IMR-90 (cell line): ENCODE results near the gene TFPI. TPM values are rescaled to one million over a fixed set of nuclear protein-coding genes. Genes with fewer than 3 reads are reported as not detected.

Experiments used
- ATAC-seq: fragments of 200-7000 bp; cut with Tn5 transposase; 2 replicates; pipeline ENCODE4 v1.9.1; 2020; ENCODE audit warnings: low read depth, mild to moderate bottlenecking, moderate library complexity
- BruUV-seq: library from RNA; stranded (reverse); fragments of 400-500 nt; replicated peaks from 2 replicates; lab custom pipeline; 2021; lab: Mats Ljungman, UMichigan
- CTCF ChIA-PET: fragments of 300-600 bp; formaldehyde crosslinking; extraction: SDS; loops from one replicate; lab custom pipeline; 2021; ENCODE audit warnings: antibody characterized with exemption; lab: Yijun Ruan, JAX
- POLR2A ChIA-PET: fragments of 300-600 bp; sonication (Branson Sonifier 250); formaldehyde crosslinking; loops from one replicate; lab custom pipeline; 2022; ENCODE audit warnings: antibody characterized with exemption; ENCODE audit not compliant: unreplicated experiment; lab: Charles Lee
- DNase-seq: peaks from one replicate; pipeline ENCODE4 v3.0.0; 2013
- H2AFZ ChIP-seq: replicated peaks from 2 replicates; pipeline ENCODE3; 2013; ENCODE audit warnings: low read length, mild to moderate bottlenecking; ENCODE audit not compliant: poor library complexity
- H2AK5ac ChIP-seq: 2 replicates; pipeline ENCODE4 v1.6.1; 2013; ENCODE audit warnings: low read depth, low read length, inconsistent platforms
- H2AK9ac ChIP-seq: replicated peaks from 2 replicates; pipeline ENCODE3; 2013; ENCODE audit warnings: mild to moderate bottlenecking, low read depth, low read length, moderate library complexity; ENCODE audit not compliant: poor library complexity
- H2BK120ac ChIP-seq: 2 replicates; pipeline ENCODE4 v1.6.1; 2013; ENCODE audit warnings: low read depth, low read length, inconsistent platforms
- H2BK15ac ChIP-seq: 3 replicates; pipeline ENCODE4 v1.6.1; 2013; ENCODE audit warnings: low read depth, low read length, inconsistent platforms
- H2BK20ac ChIP-seq: 2 replicates; pipeline ENCODE4 v1.6.1; 2013; ENCODE audit warnings: low read depth, mild to moderate bottlenecking, inconsistent platforms, low read length, moderate library complexity
- H2BK5ac ChIP-seq: 2 replicates; pipeline ENCODE4 v1.6.1; 2013; ENCODE audit warnings: mild to moderate bottlenecking, low read depth, low read length, inconsistent platforms; ENCODE audit not compliant: poor library complexity, severe bottlenecking
- H3K14ac ChIP-seq: replicated peaks from 2 replicates; pipeline ENCODE4 v1.6.1; 2013; ENCODE audit warnings: low read depth, low read length, inconsistent platforms
- H3K18ac ChIP-seq: 2 replicates; pipeline ENCODE4 v1.6.1; 2013; ENCODE audit warnings: low read depth, low read length, control low read depth
- H3K23ac ChIP-seq: 2 replicates; pipeline ENCODE4 v1.6.1; 2013; ENCODE audit warnings: low read depth, low read length, inconsistent platforms
- H3K27ac ChIP-seq: 2 replicates; pipeline ENCODE4 v1.5.1; 2013; ENCODE audit warnings: mild to moderate bottlenecking, control low read depth, low read length; ENCODE audit not compliant: insufficient read depth
- H3K27me3 ChIP-seq: 2 replicates; pipeline ENCODE4 v1.6.1; 2013; ENCODE audit warnings: low read length; ENCODE audit not compliant: control insufficient read depth, insufficient read depth
- H3K36me3 ChIP-seq: 2 replicates; pipeline ENCODE4 v1.6.1; 2013; ENCODE audit warnings: low read length, mixed read lengths; ENCODE audit not compliant: control insufficient read depth, insufficient read depth
- H3K4ac ChIP-seq: 2 replicates; pipeline ENCODE4 v1.6.1; 2013; ENCODE audit warnings: low read depth, low read length, inconsistent platforms
- H3K4me1 ChIP-seq: 2 replicates; pipeline ENCODE4 v1.6.1; 2013; ENCODE audit warnings: low read length, mixed read lengths; ENCODE audit not compliant: control insufficient read depth, insufficient read depth
- H3K4me2 ChIP-seq: 2 replicates; pipeline ENCODE4 v1.6.1; 2013; ENCODE audit warnings: low read depth, mild to moderate bottlenecking, control low read depth, low read length, moderate library complexity
- H3K4me3 ChIP-seq: 2 replicates; pipeline ENCODE4 v1.5.1; 2013; ENCODE audit warnings: low read depth, mild to moderate bottlenecking, control low read depth, low read length, moderate library complexity; ENCODE audit not compliant: insufficient read depth
- H3K56ac ChIP-seq: 2 replicates; pipeline ENCODE4 v1.6.1; 2013; ENCODE audit warnings: low read length, inconsistent platforms; ENCODE audit not compliant: insufficient read depth; ENCODE audit errors: extremely low read depth
- H3K79me1 ChIP-seq, 2 experiments: 2 replicates each; pipeline ENCODE4 v1.6.1; 2013; ENCODE audit warnings: low read length in 2 of 2, inconsistent platforms in 1 of 2, low read depth in 1 of 2
- H3K9ac ChIP-seq: 2 replicates; pipeline ENCODE4 v1.6.1; 2013; ENCODE audit warnings: low read depth, low read length, control low read depth
- H3K9me1 ChIP-seq: 2 replicates; pipeline ENCODE4 v1.6.1; 2013; ENCODE audit warnings: low read length, inconsistent platforms; ENCODE audit not compliant: insufficient read depth
- H3K9me3 ChIP-seq: 2 replicates; pipeline ENCODE4 v1.6.1; 2013; ENCODE audit warnings: low read length; ENCODE audit not compliant: control insufficient read depth, insufficient read depth
- H4K20me1 ChIP-seq: 2 replicates; pipeline ENCODE4 v1.6.1; 2013; ENCODE audit warnings: low read length, inconsistent platforms; ENCODE audit not compliant: insufficient read depth
- H4K5ac ChIP-seq: 2 replicates; pipeline ENCODE4 v1.6.1; 2013; ENCODE audit warnings: mild to moderate bottlenecking, low read depth, low read length, control low read depth
- H4K8ac ChIP-seq, 2 experiments: 2 replicates each; pipeline ENCODE4 v1.6.1; 2013; ENCODE audit warnings: low read depth in 2 of 2, low read length in 2 of 2, control low read depth in 1 of 2, inconsistent platforms in 1 of 2
- H4K91ac ChIP-seq: 2 replicates; pipeline ENCODE4 v1.6.1; 2013; ENCODE audit warnings: low read depth, low read length, inconsistent platforms; ENCODE audit not compliant: insufficient read depth
- BHLHE40 ChIP-seq: fragments of 150-350 bp; IDR thresholded peaks from 2 replicates; pipeline ENCODE4 v1.6.1; 2016; ENCODE audit warnings: mild to moderate bottlenecking, low read depth, low read length
- CEBPB ChIP-seq: IDR thresholded peaks from 2 replicates; pipeline ENCODE4 v1.6.1; 2012; ENCODE audit warnings: low read depth, low read length, improper control_type of control experiment
- CHD1 ChIP-seq: IDR thresholded peaks from 2 replicates; pipeline ENCODE4 v1.6.1; 2012; ENCODE audit warnings: low read depth, low read length, improper control_type of control experiment
- CTCF ChIP-seq: conservative IDR thresholded peaks from 2 replicates; pipeline ENCODE4 v1.5.1; 2012; ENCODE audit warnings: mild to moderate bottlenecking, low read depth, low read length, improper control_type of control experiment
- ELK1 ChIP-seq: fragments of 150-350 bp; IDR thresholded peaks from 2 replicates; pipeline ENCODE4 v1.6.1; 2016; ENCODE audit warnings: low read depth, mild to moderate bottlenecking, low read length, moderate library complexity, borderline replicate concordance
- FOS ChIP-seq: fragments of 150-350 bp; IDR thresholded peaks from 2 replicates; pipeline ENCODE4 v1.6.1; 2016; ENCODE audit warnings: low read depth, low read length
- MXI1 ChIP-seq: IDR thresholded peaks from 2 replicates; pipeline ENCODE4 v1.6.1; 2012; ENCODE audit warnings: low read depth, mild to moderate bottlenecking, low read length, moderate library complexity, borderline replicate concordance
- NFE2L2 ChIP-seq: fragments of 150-350 bp; IDR thresholded peaks from 2 replicates; pipeline ENCODE4 v1.6.1; 2016; ENCODE audit warnings: low read depth, mild to moderate bottlenecking, low read length
- POLR2A ChIP-seq: IDR thresholded peaks from 2 replicates; pipeline ENCODE4 v1.6.1; 2012; ENCODE audit warnings: mild to moderate bottlenecking, low read depth, low read length
- RAD21 ChIP-seq: IDR thresholded peaks from 2 replicates; pipeline ENCODE4 v1.6.1; 2012; ENCODE audit warnings: low read length, improper control_type of control experiment
- RCOR1 ChIP-seq: IDR thresholded peaks from 2 replicates; pipeline ENCODE4 v1.6.1; 2012; ENCODE audit warnings: mild to moderate bottlenecking, low read length, improper control_type of control experiment; ENCODE audit not compliant: insufficient replicate concordance
- RFX5 ChIP-seq: IDR thresholded peaks from 2 replicates; pipeline ENCODE4 v1.8.0; 2012; ENCODE audit warnings: low read depth, mild to moderate bottlenecking, low read length, moderate library complexity
- USF2 ChIP-seq: fragments of 150-350 bp; IDR thresholded peaks from 2 replicates; pipeline ENCODE4 v1.6.1; 2017; ENCODE audit warnings: mild to moderate bottlenecking, antibody characterized with exemption, low read length, low read depth
- dilution Hi-C: fragments of 300-500 bp; cut with HindIII; formaldehyde crosslinking; loops from one replicate; pipeline ENCODE4 v1.14.3; 2018; ENCODE audit warnings: low sequenced_read_pairs; ENCODE audit not compliant: unreplicated experiment
- in situ Hi-C: fragments of 300-500 bp; cut with MboI; formaldehyde crosslinking; loops from 3 replicates; pipeline ENCODE4 v1.14.3; 2019; ENCODE audit warnings: low sequenced_read_pairs, inconsistent platforms, mixed read lengths
- intact Hi-C: fragments of 100-400 bp; cut with micrococcal nuclease; formaldehyde crosslinking; loops from 2 replicates; pipeline ENCODE4 v1.10.0; 2022
- polyA plus RNA-seq, 3 experiments: library from polyadenylated mRNA; depleted of rRNA; stranded (reverse); fragments of >200 nt; gene quantifications; 2 replicates each; pipeline ENCODE4 v1.2.3, GENCODE V29; 2012; ENCODE audit warnings: low replicate concordance in 1 of 3
- total RNA-seq: library from RNA; depleted of rRNA; stranded (reverse); fragments of >200 nt; gene quantifications from 2 replicates; pipeline ENCODE4 v1.2.3, GENCODE V29; 2012

Gene TFPI
- total and polyA plus RNA-seq, 2 of the 4 experiments (the other 2 are of a cell fraction): 33.9 to 83.0 TPM

DNA sequence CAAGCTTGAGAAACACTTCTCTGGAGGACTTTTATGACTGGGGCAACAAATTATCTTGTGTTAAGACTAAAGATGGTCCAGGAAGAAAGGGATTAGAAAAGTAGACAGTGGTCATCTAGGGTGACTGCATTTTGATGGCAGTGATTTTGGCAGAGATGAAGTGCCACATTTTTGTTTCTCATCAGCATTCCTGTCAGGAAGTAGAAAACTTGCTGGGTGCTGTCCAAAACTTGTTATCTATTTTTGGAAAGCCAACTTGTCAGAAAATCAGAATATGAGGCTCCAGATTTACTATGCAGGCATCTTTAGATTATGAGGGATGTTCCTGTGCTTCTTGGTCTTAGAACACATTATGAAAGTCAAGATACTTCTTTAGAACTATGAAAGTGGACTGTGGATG, 77.2 kb downstream of the TFPI start:
- CTCF ChIA-PET: no interaction called here
- in situ Hi-C loops: no loop called here
- no peak overlapping the region for H3K9ac ChIP-seq
- H3K9me3 ChIP-seq: no peaks in the 10 kb centered on the region
- no peak overlapping the region for H3K27ac ChIP-seq
- peaks cover 0 to 3% of the 10 kb centered on the region in 2 experiments; a peak in 1 of 4 replicates for H3K79me1 ChIP-seq
- H3K23ac ChIP-seq: no peak overlapping the region
- H2BK15ac ChIP-seq: no peak overlapping the region
- H3K4me2 ChIP-seq: no peak overlapping the region
- H3K18ac ChIP-seq: no peak overlapping the region
- H2AFZ ChIP-seq: no peak overlapping the region
- no peaks in the 10 kb centered on the region for H4K20me1 ChIP-seq
- H3K4ac ChIP-seq: no peak overlapping the region
- H2AK5ac ChIP-seq: no peak overlapping the region
- dilution Hi-C loops: no loop called here
- H3K4me1 ChIP-seq: no peaks in the 10 kb centered on the region
- no TSS peak for BruUV-seq
- no peaks in the 10 kb centered on the region for H3K9me1 ChIP-seq
- no peak overlapping the region for H3K56ac ChIP-seq
- H3K14ac ChIP-seq: no peak overlapping the region
- ATAC-seq: no peak
- no peak overlapping the region for H4K8ac ChIP-seq
- H2BK120ac ChIP-seq: no peak overlapping the region
- H3K27me3 ChIP-seq: no peaks in the 10 kb centered on the region
- no peak overlapping the region for H4K5ac ChIP-seq
- H4K91ac ChIP-seq: no peak overlapping the region
- POLR2A ChIA-PET: no interaction called here
- intact Hi-C loops: no loop called here
- TF ChIP-seq CTCF (no peak), MXI1 (no peak), ELK1 (no peak), CHD1 (no peak), RFX5 (no peak), FOS (no peak), POLR2A (no peak), USF2 (no peak), CEBPB (no peak), RAD21 (no peak), RCOR1 (no peak), NFE2L2 (no peak), BHLHE40 (no peak)
- peaks cover 22% of the 10 kb centered on the region for H3K36me3 ChIP-seq
- no peak overlapping the region for H2BK20ac ChIP-seq
- no peak for DNase-seq
- H3K4me3 ChIP-seq: no peak overlapping the region
- no peak overlapping the region for H2BK5ac ChIP-seq
- H2AK9ac ChIP-seq: no peak overlapping the region
